Endometrium (tissue), 2 donors: Measurements from ENCODE around the gene DISP3.

ENCODE experiments used
- FAIRE-seq: peaks from 2 replicates; lab custom pipeline; 2012; peaks lifted over from hg19 to GRCh38; lab: Jason Lieb, UNC
- donor health status: control.
- donor health status: control.

The DISP3 gene, protein sequence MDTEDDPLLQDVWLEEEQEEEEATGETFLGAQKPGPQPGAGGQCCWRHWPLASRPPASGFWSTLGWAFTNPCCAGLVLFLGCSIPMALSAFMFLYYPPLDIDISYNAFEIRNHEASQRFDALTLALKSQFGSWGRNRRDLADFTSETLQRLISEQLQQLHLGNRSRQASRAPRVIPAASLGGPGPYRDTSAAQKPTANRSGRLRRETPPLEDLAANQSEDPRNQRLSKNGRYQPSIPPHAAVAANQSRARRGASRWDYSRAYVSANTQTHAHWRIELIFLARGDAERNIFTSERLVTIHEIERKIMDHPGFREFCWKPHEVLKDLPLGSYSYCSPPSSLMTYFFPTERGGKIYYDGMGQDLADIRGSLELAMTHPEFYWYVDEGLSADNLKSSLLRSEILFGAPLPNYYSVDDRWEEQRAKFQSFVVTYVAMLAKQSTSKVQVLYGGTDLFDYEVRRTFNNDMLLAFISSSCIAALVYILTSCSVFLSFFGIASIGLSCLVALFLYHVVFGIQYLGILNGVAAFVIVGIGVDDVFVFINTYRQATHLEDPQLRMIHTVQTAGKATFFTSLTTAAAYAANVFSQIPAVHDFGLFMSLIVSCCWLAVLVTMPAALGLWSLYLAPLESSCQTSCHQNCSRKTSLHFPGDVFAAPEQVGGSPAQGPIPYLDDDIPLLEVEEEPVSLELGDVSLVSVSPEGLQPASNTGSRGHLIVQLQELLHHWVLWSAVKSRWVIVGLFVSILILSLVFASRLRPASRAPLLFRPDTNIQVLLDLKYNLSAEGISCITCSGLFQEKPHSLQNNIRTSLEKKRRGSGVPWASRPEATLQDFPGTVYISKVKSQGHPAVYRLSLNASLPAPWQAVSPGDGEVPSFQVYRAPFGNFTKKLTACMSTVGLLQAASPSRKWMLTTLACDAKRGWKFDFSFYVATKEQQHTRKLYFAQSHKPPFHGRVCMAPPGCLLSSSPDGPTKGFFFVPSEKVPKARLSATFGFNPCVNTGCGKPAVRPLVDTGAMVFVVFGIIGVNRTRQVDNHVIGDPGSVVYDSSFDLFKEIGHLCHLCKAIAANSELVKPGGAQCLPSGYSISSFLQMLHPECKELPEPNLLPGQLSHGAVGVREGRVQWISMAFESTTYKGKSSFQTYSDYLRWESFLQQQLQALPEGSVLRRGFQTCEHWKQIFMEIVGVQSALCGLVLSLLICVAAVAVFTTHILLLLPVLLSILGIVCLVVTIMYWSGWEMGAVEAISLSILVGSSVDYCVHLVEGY (N-terminal part only)

DNA sequence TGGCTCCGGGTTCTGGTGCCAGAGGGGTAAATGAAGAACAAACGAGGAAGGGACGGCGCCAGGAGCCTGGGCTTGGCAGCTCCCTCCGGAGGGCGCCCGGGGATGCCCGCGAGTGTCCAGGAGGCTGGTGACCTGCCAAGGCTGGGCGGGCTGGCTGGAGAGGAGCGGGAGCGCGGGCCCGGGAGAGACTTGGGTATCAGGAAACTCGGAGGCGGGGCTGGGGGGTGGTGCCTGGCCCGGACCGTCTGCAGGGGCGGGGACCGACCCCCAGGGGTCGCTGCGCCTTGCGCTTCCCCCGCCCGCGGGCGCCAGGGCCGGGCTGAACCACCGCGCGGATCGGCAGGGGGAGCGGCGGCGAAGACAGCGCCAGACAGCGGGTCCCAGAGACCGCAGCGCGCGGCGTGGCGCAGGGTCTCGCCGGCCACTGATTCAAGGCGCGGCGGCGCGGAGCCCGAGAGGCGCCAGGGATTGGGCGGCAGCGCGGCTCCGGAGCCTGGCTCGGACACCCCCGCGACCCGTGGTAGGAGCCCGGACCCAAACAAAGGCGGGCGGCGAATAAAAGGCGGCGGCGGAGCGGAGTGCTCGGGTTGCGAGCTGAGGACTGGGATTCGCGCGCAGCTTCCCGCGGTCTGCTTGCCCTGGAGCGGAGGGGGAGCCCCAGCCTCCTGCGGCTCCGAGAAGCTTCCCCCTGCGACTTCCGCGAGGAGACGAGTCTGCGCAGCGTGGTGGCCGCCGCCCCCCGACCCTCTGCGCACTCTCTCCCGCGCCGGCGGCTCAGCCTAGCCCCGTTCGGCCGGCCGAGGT lies at the start of gene DISP3:
DISP3 (plus strand) TSS at position 585 of the 804 bp plus-strand sequence. CDS start 21,838 bp downstream, outside the sequence.
- FAIRE-seq: no peak

DNA sequence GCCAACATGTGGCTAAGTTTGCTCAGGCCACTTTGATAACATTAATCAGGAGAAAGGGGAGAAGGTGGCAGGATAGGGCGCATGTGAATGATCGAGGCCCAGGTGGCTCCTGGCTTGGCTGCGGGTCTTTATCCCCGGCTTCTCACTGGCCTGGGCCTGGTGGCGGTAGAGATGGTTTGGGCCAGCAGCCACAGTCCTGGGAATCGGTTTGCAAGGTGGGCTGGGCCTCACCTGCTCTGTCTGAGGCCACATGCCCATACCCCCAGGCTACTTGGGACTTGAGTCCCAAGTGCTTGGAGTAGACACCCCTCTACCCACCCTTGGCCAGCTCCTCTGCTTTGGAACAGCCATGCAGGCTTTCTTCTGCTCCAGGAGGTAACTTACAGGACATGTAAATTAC lies 49.7 kb upstream of the DISP3 start:
- FAIRE-seq: no peak

DNA sequence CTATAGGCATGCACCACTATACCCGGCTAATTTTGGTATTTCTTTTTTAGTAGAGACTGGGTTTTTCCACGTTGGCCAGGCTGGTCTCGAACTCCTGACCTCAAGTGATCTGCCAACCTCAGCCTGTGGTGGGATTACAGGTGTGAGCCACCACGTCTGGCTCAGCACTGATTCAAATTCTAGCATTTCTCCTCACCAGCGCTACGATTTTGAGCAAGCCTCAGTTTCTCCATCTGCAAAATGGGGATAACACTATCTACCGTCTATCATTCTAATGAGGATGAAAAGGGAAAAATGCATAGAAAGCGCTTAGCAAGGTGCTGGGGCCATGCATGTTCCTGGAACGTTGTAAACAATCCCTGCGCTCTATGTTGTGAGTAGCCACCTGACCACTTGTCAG lies 49.0 kb upstream of the DISP3 start:
- FAIRE-seq: no peak

DNA sequence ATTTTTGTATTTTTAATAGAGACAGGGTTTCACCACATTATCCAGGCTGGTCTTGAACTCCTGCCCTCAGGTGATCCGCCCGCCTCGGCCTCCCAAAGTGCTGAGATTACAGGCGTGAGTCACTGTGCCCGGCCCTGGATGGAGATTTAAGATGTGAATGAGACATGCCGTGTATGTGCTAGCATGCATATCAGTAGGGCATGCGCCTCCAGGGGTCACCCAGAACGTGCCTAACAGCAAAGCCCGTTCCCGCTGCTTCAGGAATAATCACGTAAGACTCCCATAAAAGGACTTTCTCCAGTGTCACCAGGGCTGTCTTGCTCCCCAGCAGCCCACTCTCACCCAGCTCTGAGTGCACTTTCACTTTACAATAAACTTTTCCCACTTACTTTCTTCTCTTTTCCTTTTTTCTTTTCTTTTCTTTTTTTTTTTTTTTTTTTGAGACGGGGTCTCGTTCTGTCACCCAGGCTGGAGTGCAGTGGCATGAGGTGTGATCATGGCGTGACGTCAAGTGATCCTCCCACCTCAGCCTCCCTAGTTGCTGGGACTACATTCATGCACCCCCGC lies 46.9 kb upstream of the DISP3 start:
- FAIRE-seq: peak; percentile 86

DNA sequence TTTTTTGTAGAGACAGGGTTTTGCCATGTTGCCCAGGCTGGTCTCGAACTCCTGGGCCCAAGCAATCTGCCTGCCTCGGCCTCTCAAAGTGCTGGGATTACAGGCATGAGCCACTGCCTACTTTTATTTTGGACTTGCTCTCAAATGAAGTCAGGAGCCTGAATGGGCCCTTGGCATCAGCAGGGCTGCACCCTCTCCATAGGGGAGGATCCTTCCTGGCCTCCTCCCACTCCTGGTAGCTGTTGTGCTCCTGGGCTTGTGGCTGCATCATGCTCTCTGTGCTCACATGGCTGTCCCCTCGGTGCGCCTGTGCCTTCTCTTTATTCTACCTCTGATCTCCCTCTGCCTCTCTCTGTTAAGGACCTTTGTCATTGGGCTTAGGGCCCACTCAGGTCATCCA lies 46.4 kb upstream of the DISP3 start:
- FAIRE-seq: no peak

DNA sequence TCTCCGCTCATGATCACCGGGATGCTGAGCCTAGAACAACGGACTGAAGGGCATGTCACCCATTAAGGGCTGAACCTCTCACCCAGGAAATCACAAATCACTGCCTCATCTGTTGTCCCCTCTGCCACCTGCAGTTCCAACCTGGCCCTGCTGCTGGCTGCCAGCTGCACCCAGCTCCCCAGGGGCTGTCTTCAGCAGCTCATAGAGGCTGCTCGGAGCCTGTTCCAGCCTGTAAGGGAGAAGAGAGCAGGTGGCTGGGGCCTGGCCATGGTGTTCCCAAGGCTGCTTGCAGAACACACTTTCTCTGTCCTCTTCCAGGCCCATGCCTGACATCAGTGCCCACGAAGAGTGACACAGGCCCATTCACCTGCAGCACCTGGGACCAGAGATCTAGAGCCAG lies 44.5 kb upstream of the DISP3 start:
- FAIRE-seq: no peak

DNA sequence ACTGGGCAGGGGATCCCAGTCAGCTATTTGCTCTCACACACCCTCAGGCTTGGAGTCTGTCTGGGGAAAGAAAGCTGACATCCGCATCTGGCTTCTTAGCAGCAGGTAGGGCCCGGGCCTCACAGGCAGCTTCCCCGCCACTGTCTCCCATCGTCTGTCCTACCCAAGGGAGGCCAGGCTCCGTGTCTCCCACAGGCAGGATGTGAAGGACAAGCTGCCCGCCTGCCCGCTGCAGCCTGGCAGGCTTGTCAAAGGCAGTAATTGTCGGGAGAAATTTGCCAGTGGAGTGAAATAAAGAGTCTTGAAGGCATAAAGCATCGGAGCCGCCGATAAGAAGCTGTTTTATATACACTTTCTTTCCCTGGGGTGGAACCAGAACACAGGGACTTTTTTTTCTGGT lies 44.0 kb upstream of the DISP3 start:
- no peak for FAIRE-seq

DNA sequence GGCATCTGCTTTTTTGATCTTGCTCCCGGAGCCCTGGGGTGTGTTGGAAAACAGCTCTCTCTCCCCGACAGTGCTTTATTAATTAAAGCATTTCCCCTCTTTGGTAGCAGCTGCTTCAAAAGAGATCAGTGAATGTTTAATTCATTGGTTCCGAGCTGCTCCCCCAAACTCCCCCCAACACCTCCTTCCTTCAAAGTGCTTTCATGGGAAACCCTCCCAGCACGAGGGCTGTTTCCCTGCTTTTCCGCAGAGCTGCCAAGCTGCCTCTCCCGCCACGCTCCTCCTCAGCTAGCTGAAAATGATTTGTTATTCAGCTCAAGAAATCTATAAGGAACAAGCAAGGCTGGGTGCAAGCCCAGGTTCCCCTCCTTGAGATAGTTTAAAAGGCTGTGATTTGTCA lies 40.0 kb upstream of the DISP3 start:
- no peak for FAIRE-seq

DNA sequence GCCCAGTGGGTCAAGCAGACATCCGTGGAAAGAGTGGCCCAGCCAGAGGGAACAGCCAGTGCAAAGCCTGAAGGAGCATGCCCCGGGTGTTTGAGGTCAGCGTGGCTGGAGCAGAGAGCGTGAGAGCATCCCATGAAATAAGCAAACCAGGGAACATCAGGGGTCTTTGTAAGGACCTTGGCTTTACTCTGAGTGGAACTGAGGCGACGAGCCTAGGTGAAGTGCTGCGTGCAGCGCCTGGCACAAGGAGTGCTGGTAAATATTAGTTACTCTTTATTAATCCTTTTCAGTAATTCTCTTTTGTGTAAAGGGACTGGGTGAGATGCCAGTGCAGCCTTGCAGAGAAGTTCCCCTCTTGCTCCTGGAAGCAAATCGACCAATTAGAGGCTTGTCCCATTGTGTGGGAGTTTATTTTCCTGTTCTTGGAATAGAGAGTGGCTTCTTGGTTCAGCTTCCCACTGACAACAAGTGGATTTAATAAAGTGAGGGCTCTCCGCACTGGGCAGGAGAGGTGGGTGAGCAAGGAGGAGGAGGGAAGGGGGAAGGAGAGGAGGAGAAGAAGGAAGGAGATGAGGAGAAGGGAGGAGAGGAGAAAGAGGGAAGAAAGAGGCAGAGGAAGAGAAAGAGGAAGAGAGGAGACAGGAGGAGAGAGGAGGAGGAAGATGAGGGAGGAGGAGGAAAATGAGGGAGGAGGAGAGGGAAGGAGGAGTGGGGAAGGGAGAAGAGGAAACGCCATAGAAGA lies 37.6 kb upstream of the DISP3 start:
- no peak for FAIRE-seq

DNA sequence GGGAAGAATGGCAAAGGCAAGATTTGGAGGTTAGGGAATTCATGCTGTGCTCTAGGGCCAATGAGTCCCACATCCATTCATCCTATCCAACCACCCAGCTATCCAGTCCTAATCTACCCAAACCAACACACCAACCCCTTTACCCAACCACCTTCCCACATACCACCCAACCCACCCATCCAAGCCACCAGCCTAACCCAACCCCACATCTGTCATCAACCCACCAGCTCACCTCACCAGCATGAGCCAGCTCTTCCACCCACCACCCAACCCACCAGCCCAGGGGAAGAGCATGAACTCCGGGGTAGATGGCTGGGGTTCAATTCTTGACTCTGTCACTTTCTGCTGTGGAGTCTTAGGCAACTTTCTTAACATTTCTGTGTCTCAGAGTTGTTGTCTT lies 35.9 kb upstream of the DISP3 start:
- FAIRE-seq: no peak

DNA sequence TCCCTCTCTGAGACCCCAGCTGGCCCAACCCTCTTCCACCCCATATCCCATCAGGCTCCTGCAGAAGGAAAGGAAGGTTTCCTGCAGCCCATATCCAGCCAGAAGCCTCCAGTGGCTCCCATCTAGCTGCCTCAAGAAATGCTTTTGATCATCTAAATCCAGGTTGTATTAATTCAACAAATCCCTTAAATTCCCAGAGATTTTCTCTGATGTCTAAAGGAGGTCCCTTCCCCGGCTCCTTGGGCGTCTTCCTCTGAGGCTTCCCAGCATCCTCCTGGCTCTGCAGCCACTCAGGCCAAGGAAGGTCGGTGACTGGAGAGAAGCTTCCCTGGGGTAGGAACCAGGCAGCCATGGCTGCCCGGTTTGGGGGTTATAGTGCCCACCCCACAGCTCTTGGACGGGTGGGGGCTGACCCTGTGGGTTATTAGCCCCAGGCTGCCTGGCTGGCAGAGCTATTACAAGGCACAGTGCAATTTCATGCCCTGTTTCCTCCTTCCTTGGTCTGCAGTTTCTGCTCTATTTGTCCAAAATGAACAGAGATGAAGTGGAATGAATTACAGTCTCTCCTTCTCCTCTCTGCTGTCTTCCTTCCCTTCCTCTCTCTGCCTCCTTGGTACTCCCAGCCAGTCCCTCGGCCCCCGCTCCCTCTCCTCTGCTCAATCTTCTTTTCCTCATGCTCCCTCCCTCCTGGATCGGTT lies 34.8 kb upstream of the DISP3 start:
- FAIRE-seq: no peak

DNA sequence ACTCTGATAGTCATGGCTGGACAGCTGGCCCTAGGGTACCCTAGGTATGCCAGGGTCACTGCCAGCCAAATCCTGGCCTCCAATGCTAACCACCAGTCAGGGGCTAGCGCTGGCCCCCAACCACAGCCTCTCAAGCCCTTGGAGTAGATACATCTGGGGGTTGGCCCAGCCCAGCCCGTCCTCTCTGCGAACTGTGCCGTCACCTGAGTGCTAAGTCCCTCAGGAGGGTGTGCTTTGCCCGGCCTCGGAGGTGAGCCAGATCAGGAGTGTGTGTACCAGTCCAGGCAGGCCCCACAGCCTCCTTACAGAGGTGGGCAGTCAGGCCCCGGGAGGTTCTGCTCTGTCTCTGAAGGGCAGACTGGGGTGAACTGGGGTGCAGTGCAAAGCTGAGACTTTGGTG lies 34.0 kb upstream of the DISP3 start:
- FAIRE-seq: no peak

DNA sequence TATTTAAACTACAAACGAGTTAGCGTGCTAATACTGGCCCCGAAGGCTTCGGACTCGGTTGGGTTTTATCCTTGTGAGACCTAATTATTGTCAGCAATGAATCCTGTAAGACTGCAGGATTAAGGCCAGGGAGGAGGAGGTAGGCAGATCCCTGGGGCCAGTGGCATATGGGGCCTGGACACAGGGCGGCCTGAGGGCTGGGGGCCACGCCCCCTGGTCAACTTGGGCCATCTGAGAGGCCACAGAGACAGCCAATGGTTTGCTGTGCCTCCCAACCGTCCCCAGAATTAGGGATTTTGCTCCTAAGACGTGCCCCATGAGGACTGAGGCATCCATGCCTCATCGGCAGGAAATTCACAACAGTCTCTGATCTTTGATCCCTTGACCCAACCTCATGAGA lies 31.1 kb upstream of the DISP3 start:
- no peak for FAIRE-seq

DNA sequence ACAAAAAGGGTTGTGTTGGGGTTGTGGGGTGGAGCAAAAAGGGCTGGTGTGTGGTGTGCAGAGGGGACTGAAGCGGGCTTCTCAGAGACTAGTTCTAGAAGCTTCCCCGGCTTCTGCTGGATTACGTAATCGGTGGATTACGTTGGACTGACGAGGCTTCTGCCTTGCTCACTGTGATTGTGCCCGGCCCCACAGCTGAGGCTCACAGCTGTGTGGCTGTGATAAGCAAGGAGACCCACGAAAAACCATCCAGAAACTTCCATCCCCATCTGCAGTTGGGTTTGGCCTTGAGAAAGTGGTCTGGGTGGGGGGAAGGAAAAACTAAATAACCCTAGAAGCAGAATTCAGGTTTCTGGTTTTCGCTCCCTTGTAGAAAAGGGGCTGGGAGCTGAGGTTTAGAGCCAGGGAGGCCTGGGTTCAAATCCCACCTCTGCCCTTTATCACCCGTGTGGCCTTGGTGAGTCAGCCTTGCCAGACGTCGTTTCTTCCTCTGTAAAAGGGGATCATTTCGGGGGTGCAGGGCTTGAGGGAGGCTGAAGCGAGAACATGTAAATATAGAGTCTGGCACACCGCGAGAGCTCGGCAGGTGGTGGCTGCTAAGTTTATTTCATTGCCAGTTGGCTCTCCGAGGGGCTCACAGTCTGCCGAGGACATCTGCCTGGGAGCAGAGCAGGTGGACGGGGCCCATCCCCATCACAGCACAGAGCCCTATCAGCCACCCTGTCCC lies 30.4 kb upstream of the DISP3 start:
- no peak for FAIRE-seq

DNA sequence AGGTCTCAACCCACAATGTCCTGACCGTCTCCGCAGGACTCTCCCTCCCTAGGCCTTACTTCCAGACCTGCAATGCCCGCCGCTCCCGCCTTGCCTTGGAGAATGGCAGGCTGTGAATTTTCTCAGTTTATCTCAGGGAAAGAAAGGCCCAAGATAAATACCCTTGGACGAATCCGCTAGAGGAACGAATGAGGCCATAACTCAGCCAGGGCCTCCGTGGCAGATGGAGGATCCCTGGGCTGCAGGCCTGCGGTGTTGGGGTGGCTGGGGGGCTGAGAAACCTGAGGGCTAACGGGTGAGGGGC lies 29.9 kb upstream of the DISP3 start:
- no peak for FAIRE-seq

DNA sequence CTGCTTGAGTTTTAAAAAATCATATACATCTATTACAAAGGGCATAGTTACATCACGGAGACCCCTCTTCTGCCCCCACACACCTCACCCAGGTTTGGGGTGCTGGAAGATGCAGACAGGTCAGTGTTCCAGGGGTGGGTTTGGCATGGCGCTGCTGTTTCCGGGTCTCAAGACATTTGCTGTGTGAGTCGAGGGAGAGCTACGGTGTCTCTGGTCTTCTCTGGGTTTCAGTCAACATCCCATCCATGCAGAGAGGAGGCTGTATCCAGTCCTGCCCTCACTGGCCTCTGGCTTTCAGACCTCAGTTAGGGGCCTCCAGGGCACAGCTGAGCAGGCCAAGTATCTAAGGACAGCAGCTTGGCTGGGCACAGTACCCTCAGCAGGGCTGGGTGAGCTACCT lies 28.6 kb upstream of the DISP3 start:
- FAIRE-seq: no peak

DNA sequence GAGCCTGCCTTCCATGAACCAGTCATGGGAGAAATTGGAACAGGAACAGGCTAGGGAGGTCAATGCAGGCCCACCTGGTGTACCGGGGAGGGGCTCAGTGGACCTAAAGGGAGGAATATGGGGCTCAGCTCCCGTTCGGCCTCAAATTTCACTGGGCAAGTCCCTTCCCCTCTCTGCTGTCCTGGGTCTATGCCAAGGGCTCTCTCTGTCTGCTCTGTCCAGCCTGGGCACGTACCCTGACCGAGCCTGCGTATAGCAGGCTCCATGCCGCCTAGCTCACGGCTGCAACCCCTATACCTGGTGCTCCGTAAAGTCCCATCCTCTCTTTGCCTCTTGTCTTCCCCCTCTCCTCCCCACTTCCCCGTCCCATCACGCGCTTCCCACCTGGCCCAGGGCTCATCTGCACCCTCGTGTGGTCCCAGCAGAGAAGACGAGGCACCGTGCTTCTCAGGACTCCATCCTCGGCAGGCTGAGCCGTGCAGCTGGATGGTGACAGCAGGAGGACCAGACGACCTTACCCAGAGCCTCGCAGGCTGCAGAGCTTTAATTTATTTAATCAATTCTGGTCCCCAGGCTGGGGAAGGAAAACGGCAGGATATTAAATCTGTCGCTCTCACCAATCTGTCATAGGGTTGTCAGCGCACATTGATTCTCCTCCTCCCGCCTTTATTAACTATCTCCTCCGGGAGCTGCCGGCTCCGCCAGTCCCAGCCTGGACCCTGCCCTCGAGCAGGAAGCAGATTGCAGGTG lies 25.0 kb upstream of the DISP3 start:
- FAIRE-seq: no peak

DNA sequence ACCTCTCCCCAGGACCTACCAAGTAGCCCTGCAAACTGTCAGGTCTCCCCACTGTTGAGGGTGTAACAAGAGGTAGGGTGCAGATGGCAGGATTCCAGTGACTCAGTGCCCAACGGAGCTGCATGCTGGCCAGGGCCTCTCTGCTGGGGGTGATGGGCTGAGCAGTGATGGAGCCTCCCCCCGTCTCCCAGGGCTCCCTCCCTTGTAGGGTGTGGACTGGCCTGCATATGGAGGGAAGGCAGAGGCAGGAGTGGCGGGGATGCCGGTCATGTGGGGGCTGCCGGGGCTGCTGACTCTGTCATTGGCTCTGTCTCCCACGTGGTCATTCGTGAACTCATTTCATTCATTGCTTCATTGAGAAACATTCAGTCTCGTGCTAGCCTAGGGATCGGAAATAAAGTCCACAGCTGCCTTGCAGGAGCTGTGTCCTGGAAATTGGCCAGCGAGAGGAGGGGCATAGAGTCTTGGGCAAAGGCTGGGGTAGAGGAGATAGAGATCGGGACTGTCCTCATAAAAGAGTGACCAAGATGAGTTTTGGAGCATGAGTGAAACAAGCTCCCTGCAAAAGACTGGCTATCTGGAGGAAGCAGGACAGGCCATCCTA lies 22.9 kb upstream of the DISP3 start:
- FAIRE-seq: no peak
